ENCODE results near the gene MACF1. TPM values are rescaled to one million over a fixed set of nuclear protein-coding genes. Genes with fewer than 3 reads are reported as not detected.
"Not testable (repeated sequence)": the region's sequence is repeated elsewhere in the genome, so short reads cannot be mapped to it uniquely, and the experiment has no call there.

MACF1 gene
- total RNA-seq, 1 experiment from 2014 or later = 265 TPM

DNA sequence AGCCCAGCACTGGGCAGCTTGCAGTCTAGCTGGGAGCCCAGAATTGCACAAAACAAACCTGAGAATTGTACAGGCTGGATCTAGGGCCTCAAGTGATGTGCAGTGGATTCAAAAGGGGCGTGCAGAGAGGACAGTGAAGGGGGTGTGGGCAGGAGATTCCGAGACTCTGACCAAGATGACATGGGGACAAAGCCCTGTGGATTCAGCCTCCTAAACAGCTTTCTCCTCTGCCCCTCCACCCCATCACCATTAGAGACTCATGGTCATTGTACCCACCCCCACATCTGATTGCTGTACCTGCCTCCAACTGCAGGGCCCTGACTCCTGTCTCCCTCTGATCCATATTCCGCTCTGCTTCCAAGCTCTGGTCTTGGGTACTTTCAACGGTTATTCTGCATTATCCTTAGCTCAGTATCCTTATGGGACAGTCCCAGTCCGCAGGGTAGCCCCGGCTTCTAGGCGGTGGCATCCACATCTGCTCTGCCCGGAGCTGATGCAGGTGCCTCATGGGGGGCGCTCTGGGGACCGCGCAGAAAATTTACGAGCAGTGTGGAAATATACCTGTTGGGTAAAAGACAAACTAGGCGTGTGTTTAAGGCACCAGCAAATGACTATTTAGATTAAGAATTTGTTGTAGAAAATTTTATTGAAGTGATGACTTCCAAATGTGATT is 285.2 kb downstream of the MACF1 start:
- Histone ChIP-seq H3K4me3 (ENCODE audit: low read depth, low read length, poor library complexity, severe bottlenecking) (no peak overlapping the region), H3K36me3 (ENCODE audit: insufficient read depth, low read length, poor library complexity, severe bottlenecking) (peaks cover 28% of the 10 kb centered on the region), H3K27me3 (replicated peaks; ENCODE audit: insufficient read depth, low read depth, low read length, poor library complexity) (peaks cover 8% of the 10 kb centered on the region), H3K9me3 (ENCODE audit: low read depth, low read length, poor library complexity, severe bottlenecking) (no peaks in the 10 kb centered on the region), H3K27ac (ENCODE audit: low read depth, low read length, poor library complexity, severe bottlenecking) (no peak overlapping the region), H3K4me1 (ENCODE audit: insufficient read depth, low read length, poor library complexity, severe bottlenecking) (no peaks in the 10 kb centered on the region)
- TF ChIP-seq, protein P1, sequence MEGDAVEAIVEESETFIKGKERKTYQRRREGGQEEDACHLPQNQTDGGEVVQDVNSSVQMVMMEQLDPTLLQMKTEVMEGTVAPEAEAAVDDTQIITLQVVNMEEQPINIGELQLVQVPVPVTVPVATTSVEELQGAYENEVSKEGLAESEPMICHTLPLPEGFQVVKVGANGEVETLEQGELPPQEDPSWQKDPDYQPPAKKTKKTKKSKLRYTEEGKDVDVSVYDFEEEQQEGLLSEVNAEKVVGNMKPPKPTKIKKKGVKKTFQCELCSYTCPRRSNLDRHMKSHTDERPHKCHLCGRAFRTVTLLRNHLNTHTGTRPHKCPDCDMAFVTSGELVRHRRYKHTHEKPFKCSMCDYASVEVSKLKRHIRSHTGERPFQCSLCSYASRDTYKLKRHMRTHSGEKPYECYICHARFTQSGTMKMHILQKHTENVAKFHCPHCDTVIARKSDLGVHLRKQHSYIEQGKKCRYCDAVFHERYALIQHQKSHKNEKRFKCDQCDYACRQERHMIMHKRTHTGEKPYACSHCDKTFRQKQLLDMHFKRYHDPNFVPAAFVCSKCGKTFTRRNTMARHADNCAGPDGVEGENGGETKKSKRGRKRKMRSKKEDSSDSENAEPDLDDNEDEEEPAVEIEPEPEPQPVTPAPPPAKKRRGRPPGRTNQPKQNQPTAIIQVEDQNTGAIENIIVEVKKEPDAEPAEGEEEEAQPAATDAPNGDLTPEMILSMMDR (conservative IDR thresholded peaks at IDR 0.05; ENCODE audit: low read depth, low read length) = no peak
- no peak for TF ChIP-seq EZH2 (IDR thresholded peaks at IDR 0.05; ENCODE audit: borderline replicate concordance, low read depth, low read length, poor library complexity, severe bottlenecking)
- intact Hi-C loops (cut with micrococcal nuclease; ENCODE audit: unreplicated experiment) = no loop called here
- CTCF ChIA-PET = interaction anchor here (0.7 kb wide), 1 partner anchor 391 kb away, joined by 3 read pairs; no protein-coding TSS in a partner anchor
- BruUV-seq (replicated peaks) = no TSS peak
- POLR2A ChIA-PET (ENCODE audit: low non-redundant PET) = no interaction called here
- no peak for DNase-seq (ENCODE audit: low spot score)

DNA sequence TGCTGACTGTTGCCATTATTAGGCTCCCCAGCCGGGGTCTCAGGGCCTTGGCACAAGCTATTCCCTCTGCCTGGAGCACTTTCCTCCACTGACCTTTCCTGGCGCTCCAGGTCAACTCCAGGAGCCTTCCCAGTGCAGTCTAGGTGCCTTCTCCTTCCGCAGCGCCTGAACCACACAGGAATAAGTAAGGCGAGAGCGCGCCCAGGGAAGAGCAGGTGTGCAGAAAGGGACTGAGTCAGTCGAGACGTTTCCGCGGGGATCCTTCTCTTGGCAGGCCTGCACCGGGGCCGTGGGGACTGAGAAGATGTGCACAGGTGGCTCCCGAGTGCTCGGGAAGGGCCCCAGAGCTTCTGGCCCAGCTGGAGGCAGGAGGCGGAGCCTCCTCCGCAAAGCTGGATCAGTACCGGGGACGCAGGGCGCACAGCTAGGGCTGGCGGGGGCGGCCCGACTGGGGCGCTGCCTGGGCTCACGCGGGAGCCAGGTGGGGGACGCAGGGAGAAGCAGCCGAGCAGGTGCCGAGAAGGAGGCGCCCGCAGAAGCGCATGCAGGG is 286.2 kb downstream of the MACF1 start:
- TF ChIP-seq, protein P1 (conservative IDR thresholded peaks at IDR 0.05; ENCODE audit: low read depth, low read length) = no peak
- no peak for TF ChIP-seq EZH2 (IDR thresholded peaks at IDR 0.05; ENCODE audit: borderline replicate concordance, low read depth, low read length, poor library complexity, severe bottlenecking)
- no peaks in the 10 kb centered on the region for H3K9me3 ChIP-seq (ENCODE audit: low read depth, low read length, poor library complexity, severe bottlenecking)
- intact Hi-C loops (cut with micrococcal nuclease; ENCODE audit: unreplicated experiment) = no loop called here
- H3K36me3 ChIP-seq (ENCODE audit: insufficient read depth, low read length, poor library complexity, severe bottlenecking) = peaks cover 19% of the 10 kb centered on the region
- POLR2A ChIA-PET (ENCODE audit: low non-redundant PET) = no interaction called here
- peak overlapping the region; percentile 47 for H3K4me3 ChIP-seq (ENCODE audit: low read depth, low read length, poor library complexity, severe bottlenecking)
- CTCF ChIA-PET = no interaction called here
- DNase-seq (ENCODE audit: low spot score) = no peak
- peaks cover 8% of the 10 kb centered on the region for H3K27me3 ChIP-seq (replicated peaks; ENCODE audit: insufficient read depth, low read depth, low read length, poor library complexity)
- H3K4me1 ChIP-seq (ENCODE audit: insufficient read depth, low read length, poor library complexity, severe bottlenecking) = no peaks in the 10 kb centered on the region
- BruUV-seq (replicated peaks) = no TSS peak
- H3K27ac ChIP-seq (ENCODE audit: low read depth, low read length, poor library complexity, severe bottlenecking) = no peak overlapping the region

DNA sequence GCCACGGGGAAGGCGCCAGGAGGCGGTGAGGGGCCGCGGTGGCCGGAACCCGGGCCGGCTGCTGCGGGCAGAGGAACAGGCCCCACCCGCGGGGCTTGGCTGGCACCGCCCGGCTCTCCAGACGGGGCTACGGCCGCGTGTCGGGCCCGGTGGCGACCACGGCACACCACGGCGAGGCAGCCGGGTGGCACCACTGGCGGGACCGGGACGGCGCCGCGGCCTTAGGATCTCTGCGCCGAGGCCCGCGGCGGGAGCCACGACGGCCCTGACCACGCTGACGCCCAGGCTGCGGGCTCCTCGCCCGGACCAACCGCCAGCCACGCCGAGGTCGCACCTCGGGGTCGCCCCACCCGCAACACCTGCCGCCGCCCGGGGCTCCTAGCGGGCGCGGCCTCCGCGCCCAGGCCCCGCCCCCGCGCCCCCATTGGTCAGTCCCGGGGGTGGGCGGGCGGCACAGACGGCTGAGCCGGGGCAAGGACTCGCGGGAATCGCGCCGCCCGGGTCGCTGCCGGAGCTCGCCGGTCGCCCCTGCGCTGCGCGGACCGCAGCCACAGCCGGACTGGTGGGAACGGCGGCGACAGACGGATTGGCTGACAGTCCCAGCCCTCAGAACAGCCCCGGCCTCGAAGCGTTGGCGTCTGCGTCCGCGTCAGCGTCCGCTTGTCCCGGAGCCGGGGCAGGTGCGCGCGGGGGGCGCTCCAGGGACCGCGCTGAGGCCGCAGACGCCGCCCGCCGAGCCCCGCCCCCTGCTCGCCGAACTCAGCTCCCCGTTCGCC is 286.8 kb downstream of the MACF1 start, which contains the start of gene BMP8A:
Gene BMP8A, plus strand, starts transcription at position 491 of the 776 bp plus-strand sequence. CDS start 356 bp downstream, outside the sequence.
- BruUV-seq (replicated peaks) = no TSS peak
- H3K4me1 ChIP-seq (ENCODE audit: insufficient read depth, low read length, poor library complexity, severe bottlenecking) = no peaks in the 10 kb centered on the region
- H3K4me3 ChIP-seq (ENCODE audit: low read depth, low read length, poor library complexity, severe bottlenecking) = peak within 1 kb of the TSS; percentile 47
- no peak within 1 kb of the TSS for H3K27ac ChIP-seq (ENCODE audit: low read depth, low read length, poor library complexity, severe bottlenecking)
- peaks cover 12% of the 10 kb centered on the region for H3K36me3 ChIP-seq (ENCODE audit: insufficient read depth, low read length, poor library complexity, severe bottlenecking)
- peak; percentile 70 for DNase-seq (ENCODE audit: low spot score)
- ChIA-PET CTCF (no interaction called here), POLR2A (ENCODE audit: low non-redundant PET) (no interaction called here)
- H3K27me3 ChIP-seq (replicated peaks; ENCODE audit: insufficient read depth, low read depth, low read length, poor library complexity) = peaks cover 8% of the 10 kb centered on the region
- TF ChIP-seq EZH2 (IDR thresholded peaks at IDR 0.05; ENCODE audit: borderline replicate concordance, low read depth, low read length, poor library complexity, severe bottlenecking) = no peak
- TF ChIP-seq, protein P1 (conservative IDR thresholded peaks at IDR 0.05; ENCODE audit: low read depth, low read length) = no peak
- intact Hi-C loops (cut with micrococcal nuclease; ENCODE audit: unreplicated experiment) = no loop called here
- no peaks in the 10 kb centered on the region for H3K9me3 ChIP-seq (ENCODE audit: low read depth, low read length, poor library complexity, severe bottlenecking)

GRCh38 chr1:39492118-39493042 is 287.9 kb downstream of the MACF1 start:
- H3K9me3 ChIP-seq (ENCODE audit: low read depth, low read length, poor library complexity, severe bottlenecking); H3K27ac ChIP-seq (ENCODE audit: low read depth, low read length, poor library complexity, severe bottlenecking); DNase-seq (ENCODE audit: low spot score); CTCF ChIA-PET; H3K4me1 ChIP-seq (ENCODE audit: insufficient read depth, low read length, poor library complexity, severe bottlenecking); H3K27me3 ChIP-seq (replicated peaks; ENCODE audit: insufficient read depth, low read depth, low read length, poor library complexity); H3K36me3 ChIP-seq (ENCODE audit: insufficient read depth, low read length, poor library complexity, severe bottlenecking); BruUV-seq (replicated peaks); intact Hi-C loops (cut with micrococcal nuclease; ENCODE audit: unreplicated experiment): not testable (repeated sequence)
- H3K4me3 ChIP-seq (ENCODE audit: low read depth, low read length, poor library complexity, severe bottlenecking) = peak overlapping the region; percentile 47
- POLR2A ChIA-PET (ENCODE audit: low non-redundant PET) = interaction anchor here (0.6 kb wide), 1 partner anchor 53 kb away, joined by 9 read pairs; no protein-coding TSS in a partner anchor

Measured in A673 (cell line).